GM12875 (cell line): ENCODE results near the gene GNMT.

Experiments used
- H3K4me3 ChIP-seq: one replicate; pipeline ENCODE4 v1.5.1; 2011; ENCODE audit warnings: low read depth, low read length, control low read depth
- TF ChIP-seq, protein P1 (sequence below): IDR thresholded peaks from 2 replicates; pipeline ENCODE4 v1.5.1; 2011; ENCODE audit warnings: low read depth, mild to moderate bottlenecking, control low read depth, inconsistent platforms, low read length, moderate library complexity, borderline replicate concordance; ENCODE audit not compliant: insufficient read depth

The GNMT gene

GRCh38 chr6:42935322-42935721 is 25.2 kb upstream of the GNMT start:
- H3K4me3 ChIP-seq = no peak overlapping the region
- TF ChIP-seq, protein P1, sequence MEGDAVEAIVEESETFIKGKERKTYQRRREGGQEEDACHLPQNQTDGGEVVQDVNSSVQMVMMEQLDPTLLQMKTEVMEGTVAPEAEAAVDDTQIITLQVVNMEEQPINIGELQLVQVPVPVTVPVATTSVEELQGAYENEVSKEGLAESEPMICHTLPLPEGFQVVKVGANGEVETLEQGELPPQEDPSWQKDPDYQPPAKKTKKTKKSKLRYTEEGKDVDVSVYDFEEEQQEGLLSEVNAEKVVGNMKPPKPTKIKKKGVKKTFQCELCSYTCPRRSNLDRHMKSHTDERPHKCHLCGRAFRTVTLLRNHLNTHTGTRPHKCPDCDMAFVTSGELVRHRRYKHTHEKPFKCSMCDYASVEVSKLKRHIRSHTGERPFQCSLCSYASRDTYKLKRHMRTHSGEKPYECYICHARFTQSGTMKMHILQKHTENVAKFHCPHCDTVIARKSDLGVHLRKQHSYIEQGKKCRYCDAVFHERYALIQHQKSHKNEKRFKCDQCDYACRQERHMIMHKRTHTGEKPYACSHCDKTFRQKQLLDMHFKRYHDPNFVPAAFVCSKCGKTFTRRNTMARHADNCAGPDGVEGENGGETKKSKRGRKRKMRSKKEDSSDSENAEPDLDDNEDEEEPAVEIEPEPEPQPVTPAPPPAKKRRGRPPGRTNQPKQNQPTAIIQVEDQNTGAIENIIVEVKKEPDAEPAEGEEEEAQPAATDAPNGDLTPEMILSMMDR = no peak

DNA sequence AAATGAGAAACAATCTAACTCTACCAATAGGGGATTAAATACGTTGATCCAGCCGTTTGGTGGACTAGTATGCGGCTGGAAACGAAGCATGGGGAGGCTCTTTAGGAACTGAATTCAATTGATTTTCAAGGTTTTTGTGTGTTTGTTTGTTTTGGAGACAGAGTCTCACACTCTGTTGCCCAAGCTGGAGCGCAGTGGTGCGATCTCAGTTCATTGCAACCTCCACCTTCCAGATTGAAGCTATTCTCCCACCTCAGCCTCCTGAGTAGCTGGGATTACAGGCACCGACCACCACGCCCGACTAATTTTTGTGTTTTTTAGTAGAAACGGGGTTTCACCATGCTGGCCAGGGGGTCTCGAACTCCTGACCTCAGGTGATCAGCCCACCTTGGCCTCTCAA is 24.2 kb upstream of the GNMT start:
- TF ChIP-seq, protein P1 = no peak
- no peak overlapping the region for H3K4me3 ChIP-seq

GRCh38 chr6:42937548-42938427 is 22.8 kb upstream of the GNMT start:
- TF ChIP-seq, protein P1 = no peak
- no peak overlapping the region for H3K4me3 ChIP-seq

DNA sequence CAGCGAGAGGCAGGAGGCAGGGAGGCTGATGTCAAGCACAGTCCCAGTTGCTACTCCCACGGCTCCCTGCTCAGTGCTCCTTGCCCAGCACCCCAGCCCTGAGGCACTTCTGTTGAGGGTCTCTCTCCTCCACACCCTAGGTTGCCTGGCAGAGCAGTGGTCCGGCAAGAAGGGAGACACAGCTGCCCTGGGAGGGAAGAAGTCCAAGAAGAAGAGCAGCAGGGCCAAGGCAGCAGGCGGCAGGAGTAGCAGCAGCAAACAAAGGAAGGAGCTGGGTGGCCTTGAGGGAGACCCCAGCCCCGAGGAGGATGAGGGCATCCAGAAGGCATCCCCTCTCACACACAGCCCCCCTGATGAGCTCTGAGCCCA is 22.1 kb upstream of the GNMT start:
- H3K4me3 ChIP-seq = no peak overlapping the region
- TF ChIP-seq, protein P1 = no peak

DNA sequence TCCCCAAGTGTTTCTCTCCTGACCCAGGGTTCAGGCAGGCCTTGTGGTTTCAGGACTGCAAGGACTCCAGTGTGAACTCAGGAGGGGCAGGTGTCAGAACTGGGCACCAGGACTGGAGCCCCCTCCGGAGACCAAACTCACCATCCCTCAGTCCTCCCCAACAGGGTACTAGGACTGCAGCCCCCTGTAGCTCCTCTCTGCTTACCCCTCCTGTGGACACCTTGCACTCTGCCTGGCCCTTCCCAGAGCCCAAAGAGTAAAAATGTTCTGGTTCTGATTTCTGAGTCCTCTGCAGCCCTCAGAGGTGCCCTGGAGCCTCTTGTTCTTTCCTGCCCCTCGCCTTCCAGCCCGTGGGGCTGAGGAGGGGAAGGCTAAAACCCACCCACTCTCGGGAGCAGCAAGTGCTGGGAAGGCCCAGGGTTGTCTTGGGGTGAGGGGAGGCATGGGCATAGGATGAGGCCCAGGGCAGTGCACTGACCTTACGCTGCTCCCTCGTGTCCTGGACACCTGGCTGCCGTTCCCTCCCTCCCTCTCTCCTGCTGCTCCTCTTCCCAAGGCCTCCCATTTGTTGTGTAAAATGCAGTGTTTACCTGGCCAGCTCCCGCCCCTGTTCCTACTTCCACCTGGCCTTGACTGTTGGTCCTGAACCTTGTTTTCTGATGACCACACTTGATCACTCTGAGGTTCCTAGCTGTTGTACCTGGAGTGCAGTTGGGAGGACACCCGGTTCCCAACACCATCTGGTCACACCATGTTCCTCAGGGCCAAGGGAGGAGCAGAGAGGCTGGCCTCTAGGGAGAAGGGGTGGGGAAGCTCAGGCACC is 21.4 kb upstream of the GNMT start:
- TF ChIP-seq, protein P1 = no peak
- no peak overlapping the region for H3K4me3 ChIP-seq

GRCh38 chr6:42939810-42940167 is 20.8 kb upstream of the GNMT start:
- no peak overlapping the region for H3K4me3 ChIP-seq
- TF ChIP-seq, protein P1 = no peak
